HL-60/S4 treated with retinoic acid at 250 ng/mL for 4 days and 3 days (cell line): ENCODE results near the gene FBXL7.

Experiments
- in situ Hi-C: fragments of 300-500 bp; cut with MboI; formaldehyde crosslinking; loops from 2 replicates; pipeline ENCODE4 v1.7.0; 2022; ENCODE audit warnings: low sequenced_read_pairs

Gene FBXL7

DNA sequence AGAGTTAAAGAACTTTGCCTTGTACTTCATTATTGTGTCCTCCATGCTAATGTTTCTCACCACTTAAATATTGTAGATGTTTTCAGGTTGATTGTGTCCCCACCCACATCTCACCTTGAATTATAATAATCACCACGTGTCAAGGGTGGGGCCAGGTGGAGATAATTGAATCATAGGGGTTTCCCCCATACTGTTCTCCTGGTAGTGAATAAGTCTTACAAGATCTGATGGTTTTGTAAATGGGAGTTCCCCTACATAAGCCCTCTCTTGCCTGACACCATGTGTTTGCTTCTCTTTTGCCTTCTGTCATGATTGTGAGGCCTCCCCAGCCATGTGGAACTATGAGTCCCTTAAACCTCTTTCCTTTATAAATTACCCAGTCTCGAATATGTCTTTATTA, 248.3 kb downstream of the FBXL7 start:
- in situ Hi-C loops: no loop called here

DNA sequence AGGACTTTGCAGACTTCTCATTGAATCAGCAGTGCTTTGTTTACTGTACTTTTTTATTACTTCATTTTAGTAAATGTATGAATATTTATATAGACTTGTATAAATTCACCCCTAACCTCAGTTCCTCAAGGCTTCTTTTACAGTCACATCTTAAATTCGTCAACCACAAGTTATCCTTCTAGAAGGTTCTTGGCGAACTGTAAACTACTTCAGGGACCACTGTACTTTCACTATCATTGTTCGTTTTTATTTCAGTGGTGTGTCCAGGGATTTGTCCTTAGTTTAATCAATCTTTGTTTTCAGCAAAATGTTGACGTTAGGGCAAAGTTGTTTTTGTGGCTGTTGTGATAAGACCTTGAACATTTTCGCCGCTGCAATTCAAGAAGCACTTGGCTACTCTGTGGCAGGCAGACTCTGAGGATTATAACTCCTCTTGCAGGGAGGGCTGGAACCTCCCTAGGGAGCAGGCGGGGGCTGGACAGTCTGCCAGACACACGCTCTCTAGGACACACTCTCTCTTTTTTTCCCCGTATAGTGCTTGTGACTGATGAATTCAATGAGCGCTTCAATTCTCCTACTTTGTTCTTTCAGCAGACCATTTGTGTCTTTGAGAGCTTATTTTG, 252.8 kb downstream of the FBXL7 start:
- in situ Hi-C loops: no loop called here

DNA sequence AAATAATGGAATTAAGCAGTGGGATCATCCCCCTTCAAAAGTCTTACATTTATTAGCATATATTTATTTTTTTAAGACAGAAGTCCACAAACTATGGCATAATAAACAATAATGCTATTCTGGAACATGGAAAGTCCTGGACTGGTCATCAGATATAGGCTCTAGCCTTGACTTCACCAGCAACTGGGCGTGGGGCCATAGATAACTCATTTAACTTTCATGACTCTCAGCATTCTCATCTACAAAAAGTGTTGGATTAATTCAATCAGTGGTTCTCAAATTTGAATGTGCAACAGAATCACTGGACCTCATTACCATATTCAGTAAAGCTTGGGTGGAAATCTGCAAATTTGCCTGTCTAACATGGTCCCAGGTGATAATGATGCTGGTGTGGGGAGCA, 253.8 kb downstream of the FBXL7 start:
- in situ Hi-C loops: no loop called here

DNA sequence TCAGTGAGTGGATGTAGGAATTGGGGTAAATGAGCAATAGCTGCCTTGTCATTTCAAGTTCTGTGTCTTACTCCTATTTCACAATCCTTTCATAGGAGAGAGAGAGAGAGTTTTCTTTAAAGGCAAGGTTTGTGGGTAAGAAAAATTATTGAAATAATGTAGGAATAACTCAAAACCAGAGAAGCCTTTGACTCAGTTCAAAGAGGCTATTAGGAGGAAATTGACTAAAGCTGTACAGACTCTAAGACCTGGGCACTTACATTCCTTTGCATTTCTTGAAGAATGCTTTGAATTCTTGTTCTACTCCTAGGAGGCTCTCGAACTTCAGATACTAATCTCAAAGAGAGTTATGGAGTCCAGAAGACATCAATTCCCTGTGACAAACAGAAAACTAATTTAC, 257.1 kb downstream of the FBXL7 start:
- in situ Hi-C loops: no loop called here

DNA sequence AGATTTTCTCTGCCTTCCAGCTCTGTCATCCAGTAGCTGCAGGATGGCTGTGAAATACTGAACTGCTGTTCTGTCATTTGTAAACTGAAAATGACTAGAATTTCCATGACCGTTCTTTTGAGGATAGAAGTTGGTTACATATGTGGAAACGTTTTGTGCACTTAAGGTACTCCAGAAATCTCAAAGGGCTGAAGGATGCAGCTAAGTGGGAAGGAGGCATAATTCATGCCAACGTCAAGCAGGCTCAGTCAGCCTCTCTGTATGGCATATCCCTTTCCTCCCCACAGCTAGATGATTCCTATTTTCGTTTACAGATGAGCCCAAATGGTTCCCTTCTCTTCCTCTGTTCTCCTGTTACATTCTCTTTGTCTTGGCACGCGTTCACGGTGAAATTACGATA, 257.6 kb downstream of the FBXL7 start:
- in situ Hi-C loops: no loop called here

DNA sequence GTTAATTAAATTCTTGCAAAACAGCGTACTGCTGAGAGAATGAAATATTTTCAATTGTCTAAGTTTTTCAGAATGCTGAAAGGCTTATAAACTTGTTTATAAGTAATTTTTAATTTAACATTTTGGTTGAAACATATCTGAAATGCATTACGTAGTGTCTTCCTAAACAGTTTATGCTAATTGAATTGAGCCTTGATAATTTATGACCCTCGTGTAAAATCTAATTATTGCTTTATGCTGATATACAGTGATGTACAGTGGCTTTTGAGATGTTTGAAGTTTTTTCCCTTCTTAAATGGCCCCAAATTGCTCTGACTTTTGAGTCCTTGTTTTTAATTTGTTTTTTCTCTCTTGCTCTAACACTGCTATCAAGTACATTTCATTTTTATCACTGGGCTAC, 262.7 kb downstream of the FBXL7 start:
- in situ Hi-C loops: no loop called here

DNA sequence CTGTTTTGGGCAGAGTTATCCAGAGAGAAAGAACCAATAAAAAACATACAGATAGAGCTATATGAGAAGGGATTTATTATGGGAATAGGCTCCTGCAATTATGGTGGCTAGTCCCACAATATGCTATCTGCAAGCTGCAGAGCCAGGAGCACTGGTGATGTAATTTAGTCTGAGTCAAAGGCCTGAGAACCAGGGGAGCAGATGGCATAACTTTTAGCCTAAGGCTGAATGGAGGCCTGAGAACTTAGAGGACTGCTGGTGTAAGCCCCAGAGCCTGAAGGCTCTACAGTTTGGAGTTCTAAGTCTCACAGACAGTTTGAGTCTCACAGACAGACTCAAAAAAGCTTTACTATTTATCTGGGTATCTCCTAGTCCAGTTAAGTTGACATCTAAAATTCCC, 263.8 kb downstream of the FBXL7 start:
- in situ Hi-C loops: no loop called here

DNA sequence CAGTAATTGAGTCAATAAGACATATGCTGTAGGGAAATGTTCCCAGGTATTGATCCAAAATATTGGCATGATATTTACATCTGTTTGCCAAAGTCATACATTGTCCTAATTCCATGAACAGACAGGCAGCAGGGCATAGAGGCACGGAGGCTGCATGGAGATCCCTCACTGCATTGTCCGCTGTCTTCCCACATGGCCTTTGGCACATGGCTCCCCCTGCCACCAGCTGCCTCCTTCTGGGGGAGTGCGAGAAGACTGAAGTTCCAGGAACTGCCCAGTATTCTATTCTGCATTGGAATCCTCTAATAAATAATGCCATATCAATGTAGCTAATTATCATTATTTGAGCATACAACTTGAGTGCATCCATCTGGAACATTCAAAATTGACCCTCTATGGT, 269.0 kb downstream of the FBXL7 start:
- in situ Hi-C loops: no loop called here

DNA sequence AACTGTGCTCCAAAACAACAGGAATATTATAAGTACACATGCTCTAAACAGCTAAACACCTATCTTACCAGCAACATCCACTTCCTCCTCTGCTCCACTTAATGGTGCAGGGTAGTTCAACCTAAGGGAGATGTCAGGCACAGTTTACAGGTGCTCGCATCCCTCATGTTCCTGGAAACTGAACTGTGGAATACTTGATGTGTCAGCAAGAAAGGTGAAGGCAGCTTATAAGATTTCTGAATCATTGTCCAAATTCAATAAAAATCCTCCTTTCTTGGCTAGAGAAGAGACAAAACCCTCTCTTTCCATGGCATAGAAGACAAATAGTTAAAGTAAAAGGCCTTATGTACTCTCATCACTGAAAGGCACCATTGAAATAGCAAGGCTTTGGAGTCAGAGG, 272.2 kb downstream of the FBXL7 start:
- in situ Hi-C loops: no loop called here

DNA sequence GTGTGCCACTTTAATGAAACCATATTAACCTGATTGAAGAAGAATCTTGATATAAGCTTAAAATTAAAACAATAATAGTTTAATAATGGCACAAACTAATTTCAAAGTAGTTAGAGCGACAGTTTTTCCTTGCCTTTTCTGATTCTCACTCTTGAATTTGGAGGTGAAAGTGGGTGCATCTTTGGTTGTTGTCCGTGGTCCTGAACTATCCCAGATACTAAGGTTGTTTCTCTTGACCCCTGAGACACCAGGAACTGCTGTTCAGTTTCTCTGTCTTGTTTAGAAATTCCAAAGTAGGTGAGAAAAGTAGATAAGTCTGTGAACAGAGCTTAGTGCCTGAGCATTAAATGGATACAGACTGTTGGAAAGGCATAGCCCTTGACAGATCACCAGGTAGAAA, 274.7 kb downstream of the FBXL7 start:
- in situ Hi-C loops: no loop called here

DNA sequence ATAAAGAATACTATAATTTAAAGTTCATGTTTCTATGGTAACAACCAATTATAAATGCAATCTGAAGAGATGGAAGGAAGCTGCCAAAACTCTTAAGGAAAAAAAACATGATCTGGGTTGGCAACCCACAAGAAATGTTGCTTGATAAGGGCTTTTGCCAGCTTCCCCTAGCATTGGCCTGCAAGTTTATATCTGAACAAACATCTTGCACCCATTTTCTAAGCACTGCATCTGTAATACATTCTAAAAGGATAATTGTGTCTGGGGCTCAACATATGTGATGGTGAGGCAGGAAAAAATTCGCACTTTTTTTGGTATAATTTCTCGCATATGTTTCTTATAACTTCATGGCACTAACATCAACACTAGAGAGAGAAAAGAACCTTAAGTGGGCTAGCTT, 276.4 kb downstream of the FBXL7 start:
- in situ Hi-C loops: no loop called here

DNA sequence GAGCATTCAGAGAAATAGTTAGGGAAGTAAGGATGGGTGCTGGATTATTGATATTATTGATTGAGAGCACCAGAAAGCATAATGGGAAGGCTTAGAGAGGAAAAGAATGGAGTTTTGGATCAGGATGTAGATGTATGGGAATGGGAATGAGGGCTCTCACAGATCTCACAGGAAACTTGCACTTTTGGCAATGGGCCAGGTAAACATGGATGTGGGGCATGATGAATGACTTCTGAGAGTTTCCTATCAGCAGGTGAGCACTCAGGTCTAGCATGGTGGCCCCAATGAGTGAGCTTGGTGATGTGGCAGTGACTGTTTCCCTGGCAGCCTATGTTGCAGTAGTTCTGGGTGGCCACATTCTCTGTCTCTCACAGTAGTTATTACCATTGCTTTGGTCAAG, 283.8 kb downstream of the FBXL7 start:
- in situ Hi-C loops: no loop called here

DNA sequence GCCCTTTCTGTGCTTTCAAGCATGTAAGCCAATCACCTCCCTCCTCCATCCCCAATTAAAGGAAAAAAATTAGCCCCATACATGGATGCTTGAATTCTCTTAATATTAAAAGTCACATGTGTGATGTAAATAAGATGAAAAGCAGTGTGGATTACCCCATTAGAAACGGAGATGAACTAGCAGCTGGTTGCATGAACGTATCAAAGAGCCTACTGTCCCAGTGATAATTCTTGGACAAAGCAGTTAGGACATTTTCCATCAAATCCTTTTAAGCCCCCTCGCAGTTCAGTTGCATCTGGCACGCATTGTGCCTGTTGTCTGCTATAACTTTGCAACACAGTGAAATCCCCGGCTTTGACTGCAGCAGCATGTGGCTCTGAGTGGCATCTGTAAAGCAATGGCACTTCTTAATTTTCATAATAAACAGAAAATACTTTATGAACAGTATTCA, 285.6 kb downstream of the FBXL7 start:
- in situ Hi-C loops: no loop called here

DNA sequence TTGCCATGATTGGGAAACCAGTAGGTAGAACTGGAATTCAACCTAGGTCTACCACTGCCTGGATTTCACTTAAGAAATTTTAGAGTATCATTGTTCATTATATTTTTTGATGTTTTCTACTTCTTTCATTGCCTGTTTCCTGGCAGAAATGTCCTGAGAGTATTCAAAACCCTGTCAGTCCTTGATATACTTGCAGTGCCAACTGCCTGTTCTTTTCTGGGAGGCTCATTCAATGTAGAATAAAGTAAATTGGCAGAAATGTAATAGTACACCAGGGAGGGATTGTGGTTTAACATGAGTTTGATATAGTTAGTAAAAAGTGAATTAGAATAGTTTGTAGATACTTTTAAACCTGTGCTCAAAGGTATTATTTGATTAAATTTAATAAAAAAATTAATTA, 286.3 kb downstream of the FBXL7 start:
- in situ Hi-C loops: no loop called here

DNA sequence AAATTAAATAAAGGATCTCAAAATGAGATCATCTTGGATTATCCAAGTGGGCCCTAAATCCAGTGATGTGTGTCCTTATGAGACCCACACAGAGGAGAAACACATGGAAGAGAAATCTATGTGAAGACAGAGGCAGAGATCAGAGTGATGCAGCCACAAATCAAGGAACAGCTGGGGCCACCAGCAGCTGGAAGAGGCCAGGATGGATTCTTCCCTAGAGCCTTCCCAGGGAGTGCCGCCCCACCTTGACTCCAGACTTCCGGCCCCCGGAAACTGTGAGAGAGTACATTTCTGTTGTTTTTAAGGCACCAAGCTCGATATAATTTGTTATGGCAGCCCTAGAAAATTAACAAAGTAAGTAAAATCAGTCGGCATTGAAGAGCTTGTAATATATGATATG, 286.9 kb downstream of the FBXL7 start:
- in situ Hi-C loops: no loop called here

DNA sequence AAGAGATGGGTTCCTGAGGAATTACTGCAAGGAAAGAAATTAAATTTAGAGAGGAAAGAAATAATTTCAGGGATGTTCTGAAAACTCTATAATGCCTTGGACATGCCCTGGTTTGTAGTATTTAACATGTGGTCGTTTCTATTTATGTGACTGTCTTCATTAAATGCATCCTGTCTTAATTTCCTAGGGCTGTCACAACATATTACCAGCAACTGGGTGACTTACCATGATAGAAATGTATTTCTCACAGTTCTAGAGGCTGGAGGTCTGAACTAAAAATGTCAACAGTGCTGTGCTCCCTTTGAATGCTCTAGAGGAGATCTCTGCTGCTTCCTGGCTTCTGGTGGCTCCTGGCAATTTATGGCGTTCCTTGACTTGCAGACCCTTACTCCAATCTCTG, 287.7 kb downstream of the FBXL7 start:
- in situ Hi-C loops: no loop called here

DNA sequence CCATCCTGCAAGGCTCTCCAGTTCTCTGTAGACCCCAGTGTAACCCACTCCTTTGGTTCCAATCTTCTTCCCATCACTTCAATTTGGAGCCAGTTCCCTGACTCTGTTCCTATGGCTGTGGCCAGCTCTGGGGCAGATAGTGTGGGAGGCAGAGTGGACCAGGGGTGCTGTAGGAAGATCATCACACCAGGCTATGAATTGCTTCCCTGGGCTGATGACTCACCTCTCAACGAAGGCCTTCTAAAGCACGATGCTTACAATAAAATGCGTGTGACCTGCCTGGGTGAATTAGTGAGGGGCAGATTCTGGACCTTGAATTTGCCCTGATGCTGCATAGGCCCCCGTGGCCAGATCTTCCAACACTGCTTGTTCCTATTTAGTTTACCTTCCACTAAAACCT, 289.7 kb downstream of the FBXL7 start:
- in situ Hi-C loops: no loop called here

DNA sequence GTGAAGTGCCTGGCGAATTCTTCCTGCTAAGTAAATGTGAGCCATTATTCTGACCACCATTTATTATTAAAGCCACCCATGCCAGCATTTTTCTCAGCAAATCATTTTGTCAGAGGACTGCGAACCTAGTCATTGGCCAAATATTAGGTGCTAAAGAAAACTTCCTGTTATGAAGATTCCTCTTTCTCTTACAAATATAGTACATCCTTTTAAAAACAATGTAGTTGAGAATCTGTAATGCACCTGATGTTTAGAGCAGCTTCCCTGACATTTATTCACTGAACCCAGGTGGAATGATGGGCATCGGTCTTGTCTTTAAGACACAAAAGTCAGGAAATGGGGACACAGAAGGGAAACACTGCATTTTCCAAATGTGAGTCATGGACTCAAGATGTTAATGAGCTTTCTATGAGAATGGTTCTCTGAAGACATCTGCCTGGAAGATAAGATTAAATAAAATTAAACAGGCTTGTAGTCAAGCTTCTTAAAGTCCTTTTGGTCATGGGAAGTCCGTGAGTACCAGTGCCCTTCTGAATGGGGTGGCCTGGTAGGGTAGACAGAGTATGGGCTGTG, 290.6 kb downstream of the FBXL7 start:
- in situ Hi-C loops: no loop called here

DNA sequence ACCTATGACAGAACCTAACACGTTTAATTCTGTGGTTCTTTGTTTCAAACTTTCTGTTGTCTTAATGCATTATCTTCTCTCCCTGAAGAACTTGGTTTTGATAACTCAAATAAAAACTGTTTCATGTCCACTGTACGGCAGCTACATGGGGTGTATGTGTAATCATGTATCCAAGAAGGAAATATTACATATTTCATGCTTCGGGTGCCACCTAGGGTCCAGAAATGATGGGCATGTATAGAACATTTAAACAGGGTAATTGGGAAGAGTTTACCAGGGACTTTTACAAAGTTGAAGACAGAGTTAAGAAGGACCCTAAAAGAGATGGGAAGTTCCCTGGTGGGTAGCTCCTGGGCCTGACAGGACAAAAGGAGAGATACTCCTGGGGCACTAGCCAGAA, 291.3 kb downstream of the FBXL7 start:
- in situ Hi-C loops: no loop called here

DNA sequence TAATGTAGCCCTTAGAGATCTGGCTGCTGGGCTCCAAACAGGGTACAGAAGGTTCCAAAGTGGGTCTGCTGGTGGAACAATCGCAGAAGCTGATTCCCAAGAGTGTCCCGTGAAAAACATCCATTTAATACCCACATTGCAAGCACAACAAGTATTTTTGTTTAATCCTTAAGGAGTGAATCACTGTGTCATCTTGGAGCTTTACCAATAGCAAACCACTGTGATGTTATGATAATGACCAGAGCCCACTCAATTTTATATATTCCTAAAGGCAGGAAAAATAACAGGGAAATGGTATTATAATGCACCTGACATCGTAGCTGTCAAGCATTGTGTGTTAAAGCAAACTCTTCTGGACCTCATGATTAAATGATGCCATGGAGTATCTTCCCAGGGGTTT, 291.9 kb downstream of the FBXL7 start:
- in situ Hi-C loops: no loop called here

DNA sequence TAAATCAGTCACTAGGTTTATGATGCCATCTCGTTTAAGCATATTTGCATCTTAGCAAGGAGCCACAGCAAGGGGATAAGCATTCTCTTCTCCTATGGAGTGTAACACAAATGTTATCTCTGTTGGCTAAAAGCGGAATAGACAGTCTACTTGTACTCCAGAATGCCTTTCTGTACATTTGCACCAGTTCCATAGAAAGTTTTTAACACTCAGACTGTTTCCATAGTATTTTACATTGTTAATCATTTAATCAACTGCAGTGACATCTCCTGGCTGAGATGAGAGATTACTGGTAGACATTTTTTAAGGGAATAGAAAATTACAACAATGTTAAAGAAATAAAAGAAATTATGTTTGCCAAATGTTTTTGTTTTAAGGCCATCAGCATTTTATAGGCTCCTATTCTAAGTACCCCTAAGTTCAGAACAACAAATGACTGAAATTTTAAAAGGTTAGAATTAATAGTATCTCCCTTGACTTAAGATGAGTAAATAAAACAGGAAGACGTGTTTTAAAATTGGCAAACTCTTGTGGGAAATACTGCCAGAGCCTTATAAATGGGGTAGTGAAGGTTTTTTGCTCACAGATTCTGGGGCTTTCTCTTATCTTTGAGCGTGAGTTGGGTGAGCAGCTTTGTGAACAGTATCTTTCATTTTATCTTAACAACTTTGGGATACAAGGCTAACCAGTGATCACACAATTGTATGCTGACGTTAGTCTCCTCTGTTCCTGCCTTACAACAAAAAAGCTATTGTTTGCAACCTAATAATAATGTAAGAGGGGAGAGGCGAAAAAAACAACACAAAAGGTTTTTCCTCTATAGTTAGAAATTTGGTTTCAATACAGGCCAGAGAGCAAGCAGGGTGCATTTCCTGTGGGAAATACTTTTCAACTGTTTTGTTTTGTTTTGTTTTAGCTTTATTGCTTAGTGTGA, 294.3 kb downstream of the FBXL7 start:
- in situ Hi-C loops: no loop called here

DNA sequence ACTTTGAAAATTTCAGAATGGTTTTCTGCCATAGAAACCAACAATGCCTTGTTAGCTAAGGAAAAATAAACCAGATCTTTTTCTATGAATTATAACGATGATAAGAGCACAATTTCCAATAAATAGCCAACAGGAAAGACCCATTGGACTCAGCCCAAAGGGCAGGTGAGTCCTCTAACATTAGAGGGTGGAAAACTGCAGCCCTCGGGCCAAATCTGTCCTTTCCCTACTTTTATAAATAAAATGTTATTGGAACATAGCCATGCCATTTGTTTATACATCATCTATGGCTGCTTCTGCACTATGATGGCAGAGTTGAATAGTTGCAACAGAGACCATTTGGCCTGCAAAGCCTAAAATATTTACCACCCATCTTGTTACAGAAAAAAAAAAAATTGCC, 296.1 kb downstream of the FBXL7 start:
- in situ Hi-C loops: no loop called here
